ENCODE data around the gene TMEM151B.

TMEM151B gene

DNA sequence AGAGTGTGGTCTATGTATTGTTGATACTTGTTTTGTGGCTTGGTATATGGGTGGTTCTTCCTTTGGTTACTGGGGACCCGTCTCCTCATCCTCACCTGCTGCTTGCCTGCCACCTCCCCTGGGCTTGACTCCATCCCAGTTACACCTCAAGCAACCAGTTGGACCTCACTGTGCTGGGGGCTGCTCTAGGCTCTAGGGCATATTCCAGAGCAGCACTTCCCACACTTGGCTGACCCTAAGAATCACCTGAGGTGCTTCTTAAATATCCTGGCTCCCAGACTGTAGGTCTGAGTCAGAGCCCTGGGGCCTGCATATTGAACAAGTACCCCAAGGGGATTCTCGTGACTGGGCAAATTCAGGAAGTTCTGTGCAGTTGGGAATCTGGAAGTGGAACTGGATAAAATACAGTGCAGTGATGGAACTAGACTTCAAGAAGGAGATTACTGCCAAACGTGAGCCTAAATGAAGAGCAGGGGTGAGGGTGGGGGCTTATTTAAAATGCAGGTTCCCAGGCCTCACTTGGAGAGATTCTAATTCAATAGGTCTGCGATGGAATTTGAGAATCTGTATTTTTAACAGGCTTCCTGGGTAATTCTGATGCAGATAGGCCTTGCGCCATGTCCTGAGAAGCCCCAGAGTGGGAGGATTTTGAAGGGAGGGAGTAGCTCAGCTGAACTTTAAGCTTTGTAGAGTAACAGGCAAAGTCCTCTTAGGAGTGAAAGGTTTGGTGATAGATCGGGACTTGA is 79.8 kb downstream of the TMEM151B start:
- TF ChIP-seq FOXP2 (optimal IDR thresholded peaks at IDR 0.05; ENCODE audit: borderline replicate concordance, extremely low read depth, extremely low read length, insufficient read depth) = no peak

DNA sequence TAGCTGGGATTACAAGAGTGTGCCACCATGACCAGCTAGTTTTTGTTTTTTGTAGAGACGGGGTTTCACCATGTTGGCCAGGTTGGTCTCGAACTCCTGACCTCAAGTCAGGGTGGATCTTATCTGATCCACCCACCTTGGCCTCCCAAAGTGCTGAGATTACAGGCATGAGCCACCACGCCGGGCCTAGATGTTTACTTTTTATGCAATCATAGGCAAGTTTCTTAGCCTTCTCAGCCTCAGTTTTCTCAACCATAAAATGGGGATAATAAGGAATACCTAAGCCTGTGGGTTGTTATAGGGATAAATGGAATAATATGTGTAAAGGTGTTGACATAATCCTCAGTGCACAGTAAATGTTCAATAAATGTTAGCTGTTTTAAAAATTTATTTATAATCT is 82.0 kb downstream of the TMEM151B start:
- TF ChIP-seq FOXP2 (optimal IDR thresholded peaks at IDR 0.05; ENCODE audit: borderline replicate concordance, extremely low read depth, extremely low read length, insufficient read depth) (no peak), POLR2AphosphoS5 (IDR thresholded peaks at IDR 0.05; ENCODE audit: low read depth, low read length) (no peak), TAF1 (IDR thresholded peaks at IDR 0.05; ENCODE audit: borderline replicate concordance, insufficient read depth, low read length) (no peak), SIN3A (IDR thresholded peaks at IDR 0.05; ENCODE audit: borderline replicate concordance, insufficient read depth, low read length) (no peak)
- TF ChIP-seq, protein P1, sequence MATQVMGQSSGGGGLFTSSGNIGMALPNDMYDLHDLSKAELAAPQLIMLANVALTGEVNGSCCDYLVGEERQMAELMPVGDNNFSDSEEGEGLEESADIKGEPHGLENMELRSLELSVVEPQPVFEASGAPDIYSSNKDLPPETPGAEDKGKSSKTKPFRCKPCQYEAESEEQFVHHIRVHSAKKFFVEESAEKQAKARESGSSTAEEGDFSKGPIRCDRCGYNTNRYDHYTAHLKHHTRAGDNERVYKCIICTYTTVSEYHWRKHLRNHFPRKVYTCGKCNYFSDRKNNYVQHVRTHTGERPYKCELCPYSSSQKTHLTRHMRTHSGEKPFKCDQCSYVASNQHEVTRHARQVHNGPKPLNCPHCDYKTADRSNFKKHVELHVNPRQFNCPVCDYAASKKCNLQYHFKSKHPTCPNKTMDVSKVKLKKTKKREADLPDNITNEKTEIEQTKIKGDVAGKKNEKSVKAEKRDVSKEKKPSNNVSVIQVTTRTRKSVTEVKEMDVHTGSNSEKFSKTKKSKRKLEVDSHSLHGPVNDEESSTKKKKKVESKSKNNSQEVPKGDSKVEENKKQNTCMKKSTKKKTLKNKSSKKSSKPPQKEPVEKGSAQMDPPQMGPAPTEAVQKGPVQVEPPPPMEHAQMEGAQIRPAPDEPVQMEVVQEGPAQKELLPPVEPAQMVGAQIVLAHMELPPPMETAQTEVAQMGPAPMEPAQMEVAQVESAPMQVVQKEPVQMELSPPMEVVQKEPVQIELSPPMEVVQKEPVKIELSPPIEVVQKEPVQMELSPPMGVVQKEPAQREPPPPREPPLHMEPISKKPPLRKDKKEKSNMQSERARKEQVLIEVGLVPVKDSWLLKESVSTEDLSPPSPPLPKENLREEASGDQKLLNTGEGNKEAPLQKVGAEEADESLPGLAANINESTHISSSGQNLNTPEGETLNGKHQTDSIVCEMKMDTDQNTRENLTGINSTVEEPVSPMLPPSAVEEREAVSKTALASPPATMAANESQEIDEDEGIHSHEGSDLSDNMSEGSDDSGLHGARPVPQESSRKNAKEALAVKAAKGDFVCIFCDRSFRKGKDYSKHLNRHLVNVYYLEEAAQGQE (IDR thresholded peaks at IDR 0.05; ENCODE audit: insufficient read depth in 1 of 2, low read depth in 2 of 2, low read length in 2 of 2) = no peak

DNA sequence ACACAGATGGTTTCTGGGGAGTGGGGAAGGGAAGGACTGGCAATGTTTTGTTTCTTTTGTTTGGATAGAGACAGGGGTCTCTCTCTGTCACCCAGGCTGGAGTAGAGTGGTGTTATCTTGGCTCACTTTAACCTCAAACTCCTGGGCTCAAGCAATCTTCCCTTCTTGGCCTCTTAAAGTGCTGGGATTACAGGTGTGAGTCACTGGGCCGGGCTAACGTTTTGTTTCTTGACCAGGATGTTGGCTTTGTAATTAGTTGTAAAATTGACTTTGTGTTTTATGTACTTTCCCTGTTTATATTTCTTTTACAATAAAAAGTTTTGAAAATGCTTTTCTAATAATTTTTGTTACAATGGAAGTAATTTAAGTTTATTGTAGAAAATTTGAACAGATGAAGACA is 83.1 kb downstream of the TMEM151B start:
- no peak for TF ChIP-seq FOXP2 (optimal IDR thresholded peaks at IDR 0.05; ENCODE audit: borderline replicate concordance, extremely low read depth, extremely low read length, insufficient read depth)
- no peak for TF ChIP-seq POLR2AphosphoS5 (IDR thresholded peaks at IDR 0.05; ENCODE audit: low read depth, low read length)
- no peak for TF ChIP-seq SIN3A (IDR thresholded peaks at IDR 0.05; ENCODE audit: borderline replicate concordance, insufficient read depth, low read length)
- TF ChIP-seq TAF1 (IDR thresholded peaks at IDR 0.05; ENCODE audit: borderline replicate concordance, insufficient read depth, low read length) = no peak
- TF ChIP-seq, protein P1 (IDR thresholded peaks at IDR 0.05; ENCODE audit: insufficient read depth in 1 of 2, low read depth in 2 of 2, low read length in 2 of 2) = no peak

DNA sequence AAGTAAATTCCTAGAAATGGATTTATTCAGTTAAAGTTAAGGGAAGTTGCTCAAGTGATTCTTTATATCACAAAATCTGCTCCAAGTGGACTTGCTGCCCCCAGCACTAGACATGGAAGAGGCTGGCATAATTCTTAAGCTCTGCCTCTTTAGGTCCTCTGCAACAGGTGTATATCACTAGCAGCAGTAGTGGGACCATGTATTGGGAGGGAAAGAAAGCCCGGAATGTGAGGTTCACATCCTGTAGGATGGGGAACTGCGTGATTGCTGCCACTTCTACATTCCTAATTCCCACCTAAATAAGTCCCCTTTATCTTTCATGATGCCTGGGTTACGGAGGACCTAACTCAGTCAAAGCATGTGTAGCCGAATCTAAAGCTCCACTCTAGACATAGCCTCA is 85.4 kb downstream of the TMEM151B start:
- TF ChIP-seq TAF1 (IDR thresholded peaks at IDR 0.05; ENCODE audit: borderline replicate concordance, insufficient read depth, low read length) (no peak), FOXP2 (optimal IDR thresholded peaks at IDR 0.05; ENCODE audit: borderline replicate concordance, extremely low read depth, extremely low read length, insufficient read depth) (no peak), SIN3A (IDR thresholded peaks at IDR 0.05; ENCODE audit: borderline replicate concordance, insufficient read depth, low read length) (no peak), POLR2AphosphoS5 (IDR thresholded peaks at IDR 0.05; ENCODE audit: low read depth, low read length) (no peak)
- TF ChIP-seq, protein P1 (IDR thresholded peaks at IDR 0.05; ENCODE audit: insufficient read depth in 1 of 2, low read depth in 2 of 2, low read length in 2 of 2) = no peak

- no peak for TF ChIP-seq FOXP2 (optimal IDR thresholded peaks at IDR 0.05; ENCODE audit: borderline replicate concordance, extremely low read depth, extremely low read length, insufficient read depth)
- TF ChIP-seq SIN3A (IDR thresholded peaks at IDR 0.05; ENCODE audit: borderline replicate concordance, insufficient read depth, low read length) = no peak
- no peak for TF ChIP-seq TAF1 (IDR thresholded peaks at IDR 0.05; ENCODE audit: borderline replicate concordance, insufficient read depth, low read length)
- no peak for TF ChIP-seq POLR2AphosphoS5 (IDR thresholded peaks at IDR 0.05; ENCODE audit: low read depth, low read length)
- TF ChIP-seq, protein P1 (IDR thresholded peaks at IDR 0.05; ENCODE audit: insufficient read depth in 1 of 2, low read depth in 2 of 2, low read length in 2 of 2) = no peak
These were observed 86.2 kb downstream of the TMEM151B start for GRCh38 chr6:44356487-44356886.

All from PFSK-1 (cell line).